HL-60 (cell line): Measurements from ENCODE around the gene SLC6A18.
"Not testable (repeated sequence)": the region's sequence is repeated elsewhere in the genome, so short reads cannot be mapped to it uniquely, and the experiment has no call there.

Experiments used
- POLR2AphosphoS5 ChIP-seq: IDR thresholded peaks from 2 replicates; pipeline ENCODE4 v1.6.1; 2012; ENCODE audit warnings: low read depth
- TF ChIP-seq, protein P1 (sequence below): IDR thresholded peaks from one replicate; pipeline ENCODE4 v1.5.1; 2011; ENCODE audit warnings: low read length, control low read depth, inconsistent platforms; ENCODE audit not compliant: insufficient read depth
- TF ChIP-seq, protein P2 (sequence below): IDR thresholded peaks from 2 replicates; pipeline ENCODE4 v1.6.1; 2012; ENCODE audit warnings: low read depth; ENCODE audit not compliant: insufficient replicate concordance

DNA sequence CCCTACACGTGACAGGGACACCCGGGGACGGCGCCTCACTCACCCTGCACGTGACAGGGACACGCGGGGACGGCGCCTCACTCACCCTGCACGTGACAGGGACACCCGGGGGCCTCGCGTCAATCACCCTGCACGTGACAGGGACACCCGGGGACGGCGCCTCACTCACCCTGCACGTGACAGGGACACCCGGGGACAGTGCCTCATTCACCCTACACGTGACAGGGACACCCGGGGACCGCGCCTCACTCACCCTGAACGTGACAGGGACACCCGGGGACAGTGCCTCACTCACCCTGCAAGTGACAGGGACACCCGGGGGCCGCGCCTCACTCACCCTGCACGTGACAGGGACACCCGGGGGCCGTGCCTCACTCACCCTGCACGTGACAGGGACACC lies 64.4 kb downstream of the SLC6A18 start:
- TF ChIP-seq, protein P1, sequence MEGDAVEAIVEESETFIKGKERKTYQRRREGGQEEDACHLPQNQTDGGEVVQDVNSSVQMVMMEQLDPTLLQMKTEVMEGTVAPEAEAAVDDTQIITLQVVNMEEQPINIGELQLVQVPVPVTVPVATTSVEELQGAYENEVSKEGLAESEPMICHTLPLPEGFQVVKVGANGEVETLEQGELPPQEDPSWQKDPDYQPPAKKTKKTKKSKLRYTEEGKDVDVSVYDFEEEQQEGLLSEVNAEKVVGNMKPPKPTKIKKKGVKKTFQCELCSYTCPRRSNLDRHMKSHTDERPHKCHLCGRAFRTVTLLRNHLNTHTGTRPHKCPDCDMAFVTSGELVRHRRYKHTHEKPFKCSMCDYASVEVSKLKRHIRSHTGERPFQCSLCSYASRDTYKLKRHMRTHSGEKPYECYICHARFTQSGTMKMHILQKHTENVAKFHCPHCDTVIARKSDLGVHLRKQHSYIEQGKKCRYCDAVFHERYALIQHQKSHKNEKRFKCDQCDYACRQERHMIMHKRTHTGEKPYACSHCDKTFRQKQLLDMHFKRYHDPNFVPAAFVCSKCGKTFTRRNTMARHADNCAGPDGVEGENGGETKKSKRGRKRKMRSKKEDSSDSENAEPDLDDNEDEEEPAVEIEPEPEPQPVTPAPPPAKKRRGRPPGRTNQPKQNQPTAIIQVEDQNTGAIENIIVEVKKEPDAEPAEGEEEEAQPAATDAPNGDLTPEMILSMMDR = not testable (repeated sequence)
- TF ChIP-seq, protein P2, sequence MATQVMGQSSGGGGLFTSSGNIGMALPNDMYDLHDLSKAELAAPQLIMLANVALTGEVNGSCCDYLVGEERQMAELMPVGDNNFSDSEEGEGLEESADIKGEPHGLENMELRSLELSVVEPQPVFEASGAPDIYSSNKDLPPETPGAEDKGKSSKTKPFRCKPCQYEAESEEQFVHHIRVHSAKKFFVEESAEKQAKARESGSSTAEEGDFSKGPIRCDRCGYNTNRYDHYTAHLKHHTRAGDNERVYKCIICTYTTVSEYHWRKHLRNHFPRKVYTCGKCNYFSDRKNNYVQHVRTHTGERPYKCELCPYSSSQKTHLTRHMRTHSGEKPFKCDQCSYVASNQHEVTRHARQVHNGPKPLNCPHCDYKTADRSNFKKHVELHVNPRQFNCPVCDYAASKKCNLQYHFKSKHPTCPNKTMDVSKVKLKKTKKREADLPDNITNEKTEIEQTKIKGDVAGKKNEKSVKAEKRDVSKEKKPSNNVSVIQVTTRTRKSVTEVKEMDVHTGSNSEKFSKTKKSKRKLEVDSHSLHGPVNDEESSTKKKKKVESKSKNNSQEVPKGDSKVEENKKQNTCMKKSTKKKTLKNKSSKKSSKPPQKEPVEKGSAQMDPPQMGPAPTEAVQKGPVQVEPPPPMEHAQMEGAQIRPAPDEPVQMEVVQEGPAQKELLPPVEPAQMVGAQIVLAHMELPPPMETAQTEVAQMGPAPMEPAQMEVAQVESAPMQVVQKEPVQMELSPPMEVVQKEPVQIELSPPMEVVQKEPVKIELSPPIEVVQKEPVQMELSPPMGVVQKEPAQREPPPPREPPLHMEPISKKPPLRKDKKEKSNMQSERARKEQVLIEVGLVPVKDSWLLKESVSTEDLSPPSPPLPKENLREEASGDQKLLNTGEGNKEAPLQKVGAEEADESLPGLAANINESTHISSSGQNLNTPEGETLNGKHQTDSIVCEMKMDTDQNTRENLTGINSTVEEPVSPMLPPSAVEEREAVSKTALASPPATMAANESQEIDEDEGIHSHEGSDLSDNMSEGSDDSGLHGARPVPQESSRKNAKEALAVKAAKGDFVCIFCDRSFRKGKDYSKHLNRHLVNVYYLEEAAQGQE = not testable (repeated sequence)
- TF ChIP-seq POLR2AphosphoS5 = not testable (repeated sequence)
